T-helper 2 cell (primary cell): ENCODE data around the gene POGLUT3.

Source experiments
- DNase-seq, 5 experiments: peaks; one replicate each; pipeline versions ENCODE4 v3.0.0 to v3.0.0-alpha.2; 2012 to 2022

POGLUT3 gene

GRCh38 chr11:108500721-108501120 lies 2.5 kb upstream of the POGLUT3 start:
- DNase-seq, result no peak

- no peak for DNase-seq
Observed at GRCh38 chr11:108500169-108500568, 2.0 kb upstream of the POGLUT3 start.

GRCh38 chr11:108498816-108499408 lies 728 bp upstream of the POGLUT3 start:
- DNase-seq, result no peak

- peak; percentile 24 to 84 (median 65) for DNase-seq
Observed at GRCh38 chr11:108497317-108498045, 703 bp downstream of the POGLUT3 start.

GRCh38 chr11:108496643-108497256 lies 1.4 kb downstream of the POGLUT3 start:
- DNase-seq, result no peak

- DNase-seq, result no peak
Observed at GRCh38 chr11:108495326-108495725, 2.9 kb downstream of the POGLUT3 start.

GRCh38 chr11:108494182-108494581 lies 4.0 kb downstream of the POGLUT3 start:
- DNase-seq, result no peak

- no peak for DNase-seq
Observed at GRCh38 chr11:108491936-108492335, 6.2 kb downstream of the POGLUT3 start.

GRCh38 chr11:108486828-108487227 lies 11.4 kb downstream of the POGLUT3 start:
- DNase-seq, result no peak

GRCh38 chr11:108486331-108486730 lies 11.9 kb downstream of the POGLUT3 start:
- peak in 1 of 5 experiments; percentile 9 for DNase-seq

GRCh38 chr11:108483163-108483562 lies 15.0 kb downstream of the POGLUT3 start:
- no peak for DNase-seq

- DNase-seq, result no peak
Observed at GRCh38 chr11:108474664-108475463, 23.3 kb downstream of the POGLUT3 start.

- no peak for DNase-seq
Observed at GRCh38 chr11:108472681-108473080, 25.5 kb downstream of the POGLUT3 start.

GRCh38 chr11:108468478-108468864 lies 29.7 kb downstream of the POGLUT3 start:
- no peak for DNase-seq

GRCh38 chr11:108467091-108467823 lies 30.9 kb downstream of the POGLUT3 start, which contains the start of gene C11orf65:
Gene C11orf65 (minus strand): TSS chr11:108467529. CDS start chr11:108461559, 5,970 bp downstream.
- DNase-seq, result peak; percentile 84 to 96 (median 92)

- peak in 1 of 5 experiments; percentile 14 for DNase-seq
Observed at GRCh38 chr11:108466405-108466804, 31.8 kb downstream of the POGLUT3 start.

- no peak for DNase-seq
Observed at GRCh38 chr11:108453207-108453835, 44.9 kb downstream of the POGLUT3 start.
